ENCODE measurements around the gene SLC2A10.
A peak's percentile ranks its signal among the peaks of the same experiment; 100 is the strongest.

The SLC2A10 gene

DNA sequence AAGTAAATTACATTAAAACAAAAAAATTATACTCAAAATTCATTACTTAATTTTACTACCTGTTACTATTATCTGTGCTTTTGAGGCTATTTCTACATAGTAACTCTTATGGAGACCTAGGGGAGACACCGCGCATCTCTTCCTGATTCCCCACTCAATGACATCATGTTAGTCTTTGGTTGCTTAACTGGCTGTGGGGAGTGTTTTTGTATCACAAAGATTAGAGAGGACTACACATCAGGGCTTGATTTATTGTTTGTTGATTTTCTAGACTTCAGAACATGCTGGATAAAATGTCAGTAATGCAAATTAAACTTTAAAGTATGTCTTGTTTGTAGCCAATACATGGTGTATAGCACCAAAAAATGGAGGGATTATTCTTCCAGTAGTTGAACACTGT, 26.0 kb downstream of the SLC2A10 start:
- DNase-seq, result no peak

DNA sequence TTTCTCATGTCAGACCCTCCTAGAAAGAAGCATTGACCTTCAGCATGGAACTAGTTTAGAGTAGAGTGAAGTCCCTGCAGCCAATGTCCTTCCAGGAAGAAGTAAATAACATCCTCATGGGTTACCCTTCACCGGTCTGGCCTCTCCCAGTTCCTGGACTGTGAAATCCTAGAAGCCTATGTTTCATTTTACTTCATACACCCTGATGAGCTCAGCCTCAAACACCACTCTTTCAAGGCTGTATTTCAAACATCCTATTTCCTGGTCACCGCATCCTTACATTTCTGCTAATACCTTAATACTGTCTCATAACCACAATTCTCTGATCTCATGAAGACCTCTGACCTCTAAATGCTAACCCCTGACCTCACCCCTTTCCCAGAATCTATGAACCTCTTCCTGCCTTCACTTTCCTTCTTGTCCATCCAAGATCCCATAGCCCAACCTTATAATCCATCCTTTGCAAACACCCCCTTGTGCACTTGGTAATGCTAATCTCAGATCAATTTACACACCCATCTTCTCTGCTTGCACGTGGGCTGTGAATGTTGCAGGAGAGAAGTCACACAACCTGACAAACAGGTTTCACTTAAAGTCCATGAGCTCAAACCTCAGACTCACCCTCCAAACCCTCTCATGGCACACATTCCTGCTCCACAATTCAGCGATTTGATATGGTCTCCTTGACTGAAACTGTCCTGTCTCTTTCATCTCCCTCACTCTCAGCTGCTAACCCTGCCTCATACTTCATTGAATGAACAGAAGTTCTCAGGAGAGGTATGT, 30.2 kb downstream of the SLC2A10 start:
- no peak for DNase-seq

DNA sequence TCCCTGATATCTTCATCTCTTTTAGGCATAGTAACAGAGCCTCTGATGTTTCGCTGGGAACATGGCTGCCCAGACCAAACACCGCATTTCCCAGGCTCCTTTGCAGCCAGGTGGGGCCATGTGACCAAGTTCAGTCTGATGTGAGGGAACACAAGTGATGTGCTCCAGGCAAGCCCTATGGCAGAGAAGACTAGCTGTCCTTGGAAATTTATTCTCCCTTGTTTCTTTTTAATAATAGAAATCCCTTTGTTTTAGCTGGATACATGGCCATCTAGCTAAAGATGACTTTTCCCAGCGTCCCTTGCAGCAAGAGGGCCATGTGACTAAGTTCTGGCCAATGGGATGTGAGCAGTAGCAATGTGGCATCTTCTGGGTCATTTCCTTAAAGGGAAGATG, 30.8 kb downstream of the SLC2A10 start:
- no peak for DNase-seq

DNA sequence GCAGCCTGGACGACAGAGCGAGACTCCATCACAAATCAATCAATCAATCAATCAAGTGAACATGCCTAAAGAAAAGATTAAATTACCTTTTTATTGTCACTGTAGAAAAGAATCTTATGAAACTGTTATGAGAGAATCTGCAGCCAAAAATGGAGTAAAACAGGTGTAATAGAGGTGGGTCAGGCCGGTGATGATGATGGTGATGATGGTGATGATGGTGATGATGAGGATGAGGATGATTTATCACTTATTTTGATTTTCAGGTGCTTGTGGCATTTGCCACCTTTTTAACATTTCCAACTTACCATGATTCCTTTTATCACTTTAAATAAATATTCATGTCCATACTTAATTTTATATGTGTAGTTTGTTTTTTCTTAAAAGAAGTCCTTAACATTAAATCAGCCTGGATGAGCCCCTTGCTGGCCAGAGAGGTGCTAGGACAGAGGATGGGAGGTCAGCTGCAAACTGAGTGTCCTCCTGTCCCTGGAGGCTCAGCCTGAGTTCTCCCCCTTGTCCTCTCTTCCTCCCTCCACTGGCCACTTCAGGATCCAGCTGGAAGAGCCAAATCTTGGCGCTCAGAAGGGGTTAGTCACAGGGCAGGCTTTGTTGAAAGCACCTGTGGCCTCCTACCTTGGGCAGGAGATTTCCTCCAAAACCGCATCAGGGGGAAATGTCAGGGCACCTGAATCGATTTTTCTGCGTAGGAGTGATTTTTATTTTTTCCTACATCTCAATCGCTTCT, 32.6 kb downstream of the SLC2A10 start:
- DNase-seq, result no peak

DNA sequence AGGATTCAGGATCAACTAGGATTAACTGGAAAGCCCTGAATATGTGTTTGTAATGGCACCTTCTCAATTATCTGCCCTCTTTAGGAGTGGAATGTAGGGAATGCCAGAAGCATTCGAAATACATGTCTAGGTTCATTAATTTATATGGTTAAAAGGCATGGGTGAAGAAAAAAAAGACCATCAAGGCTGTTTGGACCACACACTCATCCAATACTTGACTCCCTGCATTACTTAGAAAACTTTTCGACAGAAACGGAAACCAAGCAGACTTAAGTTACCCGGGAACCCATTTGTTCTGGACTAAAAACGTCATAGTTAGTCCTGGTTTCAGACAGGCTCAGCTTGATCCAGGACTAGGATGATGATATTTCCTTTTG, 33.2 kb downstream of the SLC2A10 start:
- no peak for DNase-seq

DNA sequence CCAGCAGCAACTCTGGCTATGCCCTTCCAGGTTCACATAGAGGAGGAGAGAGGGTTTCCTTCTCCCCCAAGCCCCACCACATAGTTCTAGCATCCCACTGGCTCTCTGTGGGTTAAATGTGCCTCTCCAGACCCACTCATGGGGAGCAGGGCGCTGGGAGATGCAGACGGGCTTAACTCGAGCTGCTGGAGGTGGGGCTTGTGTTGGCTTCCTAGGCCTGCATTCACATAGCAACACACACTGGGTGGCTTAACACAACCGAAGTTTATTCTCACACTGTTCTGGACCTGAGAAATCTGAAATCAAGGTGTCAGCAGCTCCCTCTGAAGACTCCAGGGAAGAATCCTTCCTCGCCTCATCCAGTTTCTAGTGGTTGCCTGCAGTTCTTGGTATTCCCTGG, 33.6 kb downstream of the SLC2A10 start:
- DNase-seq, result no peak

DNA sequence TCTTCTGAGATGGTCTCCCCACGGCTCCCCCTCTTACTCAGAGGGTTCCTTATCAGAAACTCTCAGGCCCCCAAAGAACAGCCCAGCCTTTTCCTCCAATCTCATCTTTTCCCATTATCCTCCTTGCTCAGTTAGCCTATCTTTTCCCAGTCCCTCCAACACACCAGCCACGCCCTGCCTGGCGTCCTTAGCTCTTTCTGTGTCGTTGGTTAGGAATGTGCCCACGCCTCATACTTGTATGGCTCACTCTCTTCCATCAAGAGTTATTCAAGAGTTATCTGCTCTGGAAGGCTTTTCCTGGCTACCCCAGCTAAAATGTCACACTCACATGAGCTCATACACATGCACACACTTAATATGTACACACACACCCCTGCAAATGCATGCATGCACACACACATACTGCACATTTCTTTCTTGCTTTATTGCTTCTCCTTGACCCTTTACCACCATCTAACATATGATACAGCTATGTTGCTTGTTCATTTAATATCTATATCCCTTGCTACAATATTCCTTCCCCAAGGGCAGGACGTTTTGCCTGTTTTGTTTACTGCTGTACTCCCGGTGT, 37.6 kb downstream of the SLC2A10 start:
- DNase-seq, result peak; percentile 61

DNA sequence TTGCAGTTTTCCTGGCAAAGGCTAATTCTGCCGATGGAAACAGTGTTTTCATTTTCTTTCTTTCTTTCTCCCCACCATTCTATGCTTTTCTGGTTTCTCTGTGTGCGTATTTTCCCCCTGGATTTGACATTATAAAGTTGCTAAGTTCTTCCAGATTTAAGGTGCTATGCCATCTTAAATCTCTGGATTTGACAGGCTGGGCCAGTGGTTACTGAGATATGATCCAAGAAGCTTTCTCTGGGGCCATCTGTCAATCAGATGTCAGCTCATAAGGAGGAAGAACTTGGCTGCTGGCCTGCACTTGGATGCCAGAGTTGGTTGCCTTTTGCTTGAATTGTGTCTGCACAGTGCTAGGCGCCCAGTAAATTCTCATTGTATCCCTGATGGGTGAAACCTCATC, 39.7 kb downstream of the SLC2A10 start:
- no peak for DNase-seq

DNA sequence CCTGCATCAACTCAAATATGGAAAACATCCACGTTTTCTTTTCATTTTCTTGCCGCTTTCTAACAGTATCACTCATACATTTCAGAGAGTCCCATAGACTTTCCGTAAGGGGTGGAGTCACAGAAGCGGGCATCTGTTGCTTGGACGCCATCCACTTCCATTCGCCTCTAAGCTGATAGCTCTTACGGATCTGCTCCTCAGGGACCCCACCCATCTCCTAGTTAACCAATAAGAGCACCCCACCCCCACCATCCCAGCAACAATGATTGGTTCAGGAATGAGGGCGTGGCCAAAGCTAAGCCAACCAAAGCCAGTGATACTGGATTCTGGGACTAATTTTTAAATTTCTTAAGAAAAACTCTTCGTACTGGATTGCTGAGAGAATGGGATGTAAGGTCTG, 42.4 kb downstream of the SLC2A10 start:
- DNase-seq, result no peak

DNA sequence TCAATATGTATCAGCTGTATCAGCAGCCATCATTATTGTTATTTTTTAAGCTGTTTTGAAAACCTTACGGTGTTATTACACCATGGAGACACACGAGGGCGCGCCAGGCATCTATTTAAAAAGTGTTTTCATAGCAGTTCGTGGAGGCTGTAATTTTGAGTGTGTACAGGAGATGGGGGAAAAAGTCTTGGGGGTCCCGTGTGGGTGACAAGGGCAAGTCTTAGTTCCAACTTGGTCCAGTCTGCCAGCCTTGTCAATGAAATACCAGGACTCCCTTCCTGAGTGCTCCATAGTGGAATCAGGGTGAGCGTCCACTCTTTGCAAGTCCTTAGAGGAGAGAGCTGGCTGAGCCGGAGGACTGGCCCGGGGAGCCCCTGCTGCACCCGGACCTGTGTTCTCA, 43.3 kb downstream of the SLC2A10 start:
- peak; percentile 64 for DNase-seq

DNA sequence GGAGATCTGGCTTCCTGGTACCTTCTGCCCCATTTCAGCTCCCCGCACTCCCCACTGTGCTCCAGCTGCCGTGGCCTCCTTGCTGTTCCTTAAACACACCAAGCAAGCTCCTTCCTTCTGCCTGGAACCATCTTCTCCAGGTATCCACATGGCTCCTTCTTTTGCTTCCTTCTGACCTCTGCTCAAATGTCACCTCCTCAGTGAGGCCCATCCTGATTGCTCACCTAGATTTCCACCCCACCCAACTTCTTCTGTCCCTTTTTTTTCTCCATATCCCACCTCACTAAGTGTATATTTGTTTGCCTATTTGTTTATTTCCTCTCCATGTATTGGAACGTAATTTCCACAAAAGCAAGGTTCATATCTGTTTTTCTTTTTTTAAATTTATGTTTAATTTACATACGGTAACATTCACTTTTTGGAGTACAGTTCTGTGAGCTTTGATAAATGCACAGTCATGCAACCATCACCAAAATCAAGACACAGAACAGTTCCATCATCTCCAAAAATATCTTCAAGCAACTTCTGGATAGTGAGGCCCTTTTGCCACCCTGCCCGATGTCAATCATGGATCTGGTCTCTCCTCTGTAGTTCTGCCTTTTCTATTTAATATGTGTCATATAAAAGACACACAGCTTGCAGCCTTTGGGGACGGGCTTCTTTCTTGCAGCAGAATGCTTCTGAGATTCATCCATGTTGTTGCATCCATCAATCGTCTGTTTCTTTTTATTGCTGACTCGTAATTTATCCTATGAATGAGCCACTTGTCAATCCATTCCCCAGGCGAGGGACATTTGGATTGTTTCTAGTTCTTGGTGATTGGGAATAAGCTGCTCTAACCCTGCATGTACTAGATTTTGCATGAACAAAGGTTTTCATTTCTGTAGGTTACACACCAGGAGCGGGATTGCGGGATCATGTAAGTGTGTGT, 46.3 kb downstream of the SLC2A10 start:
- no peak for DNase-seq

DNA sequence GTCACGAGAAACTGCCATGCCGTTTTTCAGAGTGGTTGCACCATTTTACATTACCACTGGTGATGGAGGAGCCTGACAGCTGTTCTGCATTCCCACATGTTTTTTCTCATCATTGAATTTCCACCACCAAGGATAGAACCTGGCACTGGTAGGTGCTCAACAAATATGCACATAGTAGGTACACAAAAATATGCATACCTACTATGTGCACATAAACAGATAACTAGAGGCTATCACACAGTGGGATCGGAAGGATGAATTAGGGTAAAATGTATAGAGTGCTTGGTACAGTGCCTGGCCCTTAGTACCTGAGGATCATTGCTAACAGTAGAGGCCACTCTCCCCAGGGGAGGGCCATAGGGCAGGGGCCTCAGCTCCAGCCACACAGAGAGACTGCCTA, 47.0 kb downstream of the SLC2A10 start:
- no peak for DNase-seq

DNA sequence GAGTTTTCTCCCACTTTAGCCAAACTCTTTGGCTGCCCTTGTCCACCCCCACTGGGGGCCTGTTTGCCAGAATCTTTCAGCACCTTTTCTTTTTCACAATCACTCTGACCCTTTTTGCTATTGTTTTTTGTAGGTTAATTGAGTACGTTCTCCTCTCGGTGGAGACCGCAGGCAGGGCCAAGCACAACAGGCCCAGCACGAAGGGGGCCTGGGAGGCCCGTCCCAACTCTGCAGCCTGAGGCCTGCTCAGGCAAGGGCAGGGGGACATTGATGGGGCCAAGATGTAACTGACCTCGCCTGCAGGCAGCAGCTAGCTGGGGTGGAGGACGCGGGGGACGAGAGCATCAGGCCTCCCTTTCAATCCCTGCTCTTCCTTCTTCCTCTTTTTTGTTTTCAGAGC, 47.7 kb downstream of the SLC2A10 start:
- DNase-seq, result no peak

DNA sequence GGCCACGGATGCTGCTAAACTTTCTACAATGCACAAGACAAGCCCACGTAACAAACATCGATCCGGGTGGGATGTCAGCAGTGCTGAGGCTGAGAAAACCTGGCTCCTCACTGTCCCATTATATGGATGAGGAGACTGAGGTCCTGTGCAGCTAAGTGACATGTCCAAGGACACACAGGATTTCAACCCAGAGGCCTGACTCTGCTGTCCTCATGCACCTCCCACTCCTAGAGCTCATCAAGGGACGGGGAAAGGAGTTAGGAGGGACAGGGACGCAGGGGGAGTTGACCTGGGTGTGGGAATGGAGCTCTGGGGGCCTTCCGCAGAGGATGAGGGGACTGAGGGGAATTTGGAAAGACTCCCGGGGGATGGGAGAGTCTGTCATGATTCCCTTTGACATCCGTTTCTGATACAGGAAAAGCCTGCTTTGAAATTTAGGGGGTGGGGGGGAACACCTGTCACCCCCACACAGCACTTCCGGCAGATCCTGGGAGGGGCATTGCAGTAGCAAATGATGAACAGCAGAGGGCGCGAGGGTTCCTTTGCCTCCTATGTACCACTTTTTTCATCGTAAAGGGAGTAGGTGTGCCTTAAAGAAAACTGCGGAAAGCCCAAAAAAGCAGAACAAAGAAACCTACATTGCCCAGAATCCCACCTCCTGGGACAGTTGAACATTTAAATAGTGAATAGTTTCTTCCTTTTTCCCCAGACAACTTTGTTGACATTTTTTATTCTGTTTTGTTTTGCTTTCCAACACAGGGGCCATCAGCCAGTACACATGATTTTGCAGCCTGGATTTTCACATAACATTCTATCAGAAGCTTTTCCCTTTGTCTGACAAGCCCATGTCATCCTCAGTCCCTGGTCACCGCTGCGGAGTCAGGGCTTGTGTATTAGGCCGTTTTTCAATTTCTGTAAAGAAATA, 48.6 kb downstream of the SLC2A10 start:
- DNase-seq, result peak; percentile 60

DNA sequence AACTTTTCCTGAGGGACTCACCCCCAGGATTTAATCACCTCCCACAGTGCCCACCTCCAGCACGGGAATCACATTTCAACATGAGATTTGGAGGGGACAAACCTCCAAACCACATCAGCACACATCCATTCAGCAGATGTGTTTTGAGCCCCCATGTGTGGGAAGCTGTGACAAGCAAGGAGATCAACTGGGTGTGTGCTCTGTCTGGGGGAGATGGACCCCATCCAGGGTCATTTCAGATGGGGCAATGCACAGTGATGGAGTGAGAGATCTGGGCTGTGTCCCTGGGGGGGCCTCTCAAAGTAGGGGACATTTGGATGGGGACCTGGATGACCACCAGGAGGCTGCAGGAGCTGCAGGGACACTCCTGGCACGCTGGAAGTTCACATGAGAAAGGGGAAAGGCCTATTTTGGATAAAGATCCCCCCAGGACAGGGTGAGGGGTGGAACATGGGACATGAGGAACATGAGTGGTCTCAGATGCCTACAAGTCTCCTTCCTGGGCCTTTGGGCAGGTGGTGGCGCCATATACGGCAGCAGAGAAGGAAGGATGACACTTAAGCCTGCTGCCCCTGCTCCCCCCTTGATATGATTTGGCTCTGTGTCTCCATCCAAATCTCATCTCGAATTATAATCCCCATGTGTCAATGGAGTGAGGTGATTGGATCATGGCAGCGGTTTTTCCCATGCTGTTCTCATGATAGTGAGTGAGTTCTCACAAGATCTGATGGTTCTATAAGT, 49.6 kb downstream of the SLC2A10 start:
- DNase-seq, result no peak

DNA sequence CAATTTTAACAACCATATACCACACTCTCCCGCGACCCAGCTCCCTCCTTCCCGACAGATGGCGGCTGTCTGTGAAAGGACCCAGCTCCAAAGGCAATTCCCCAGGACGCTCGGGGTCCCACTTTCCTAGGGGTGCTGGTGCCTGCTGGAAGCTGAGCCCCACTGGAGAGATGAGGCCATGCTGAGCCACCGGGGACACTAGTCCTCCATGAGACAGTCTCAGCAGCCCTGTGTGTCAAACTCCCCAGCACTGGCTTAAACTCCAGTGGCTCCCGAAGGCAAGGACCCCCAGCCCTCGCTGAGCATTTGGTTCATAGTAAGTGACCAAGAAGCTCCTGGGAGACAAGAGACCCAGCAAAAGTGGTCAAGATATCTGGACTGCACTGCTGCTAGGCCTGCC, 52.1 kb downstream of the SLC2A10 start:
- DNase-seq, result no peak

DNA sequence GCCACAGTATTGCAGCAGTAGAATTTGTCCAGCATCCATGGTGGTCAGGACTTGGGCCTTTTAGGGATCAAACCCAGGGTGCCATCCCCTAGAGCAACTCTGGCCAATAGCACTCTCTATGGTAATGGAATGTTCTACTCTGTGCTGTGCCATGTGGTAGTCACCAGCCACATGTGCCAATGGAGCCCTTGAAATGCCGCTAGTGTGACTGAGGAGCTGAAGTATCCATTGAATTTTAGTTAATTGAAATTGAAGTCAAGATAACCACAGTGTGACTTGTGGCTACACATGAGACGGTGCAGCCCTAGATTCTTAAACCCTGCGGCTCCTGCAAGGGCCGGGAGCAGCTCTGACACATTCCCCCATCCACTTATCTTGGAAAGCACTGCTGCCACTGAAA, 54.6 kb downstream of the SLC2A10 start:
- DNase-seq, result no peak

DNA sequence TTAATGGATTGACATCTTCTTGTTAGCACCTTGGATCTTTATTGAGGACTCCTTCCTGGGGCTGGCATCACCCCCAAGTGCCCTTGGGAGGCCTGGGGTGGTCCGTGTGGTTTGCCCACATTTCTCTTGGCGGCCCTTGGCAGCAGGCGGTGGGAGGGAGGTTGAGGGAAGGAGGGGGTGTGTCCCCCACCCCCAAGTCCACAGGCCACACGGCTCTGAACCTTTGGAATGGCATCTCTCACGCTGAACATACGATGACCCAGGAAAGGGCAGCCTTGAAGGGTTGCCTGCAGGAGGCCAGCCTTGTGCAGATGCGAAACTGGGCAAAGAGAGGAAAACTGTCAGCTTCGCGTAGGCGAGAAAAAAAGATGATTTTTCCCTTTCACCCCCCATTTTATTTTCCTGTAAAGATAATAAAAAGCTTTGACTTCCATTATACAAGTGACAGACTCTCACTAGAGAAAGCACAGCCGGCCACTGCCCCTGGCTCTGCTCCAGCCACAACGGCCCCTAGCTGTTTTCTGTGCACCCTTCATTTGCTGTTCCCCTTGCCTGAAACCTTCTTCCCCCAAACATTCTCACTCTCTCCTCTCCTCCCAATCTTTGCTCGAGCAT, 56.2 kb downstream of the SLC2A10 start:
- DNase-seq, result no peak

DNA sequence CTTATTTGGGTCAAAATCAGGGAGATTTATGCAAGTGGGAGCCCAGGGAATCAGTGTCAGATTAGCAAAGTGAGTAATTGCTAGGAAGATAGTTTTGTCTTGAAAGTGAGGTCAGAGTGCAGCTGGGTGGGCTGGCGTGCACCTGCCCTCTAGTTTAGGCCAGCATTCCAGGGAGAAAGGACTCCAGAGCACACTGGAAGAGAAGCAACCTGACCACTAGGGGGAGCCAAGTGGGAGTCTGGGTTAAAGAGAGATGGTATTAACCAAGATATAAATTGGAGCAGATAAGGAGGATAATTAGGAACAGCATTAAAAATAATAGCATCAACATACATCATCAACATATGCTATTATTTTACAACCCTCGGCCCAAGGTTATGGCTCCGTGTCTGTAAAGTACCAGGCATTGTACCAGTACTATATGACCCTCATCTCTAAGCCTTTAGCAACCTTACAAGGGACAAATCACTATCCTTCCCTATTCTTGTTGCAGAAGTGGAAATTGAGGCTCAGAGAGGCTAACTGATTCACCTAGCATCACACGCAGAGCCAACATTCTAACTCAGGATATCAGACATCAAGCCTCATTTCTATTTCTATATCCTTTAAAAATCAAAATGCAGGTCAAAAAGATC, 57.8 kb downstream of the SLC2A10 start:
- DNase-seq, result peak; percentile 36

Data from fibroblast of skin of scalp (primary cell).